Measurements from ENCODE around the gene ATP8A1.

- TF ChIP-seq CTCF (IDR thresholded peaks at IDR 0.05) (no peak), POLR2A (IDR thresholded peaks at IDR 0.05) (no peak)
These were observed 46.9 kb upstream of the ATP8A1 start for GRCh38 chr4:42703813-42704212.
